Measurements from ENCODE around the gene TSR1.

The TSR1 gene

GRCh38 chr17:2357931-2358434 is 21.7 kb upstream of the TSR1 start:
- DNase-seq (ENCODE audit: low spot score) = no peak
- TF ChIP-seq, protein P1, sequence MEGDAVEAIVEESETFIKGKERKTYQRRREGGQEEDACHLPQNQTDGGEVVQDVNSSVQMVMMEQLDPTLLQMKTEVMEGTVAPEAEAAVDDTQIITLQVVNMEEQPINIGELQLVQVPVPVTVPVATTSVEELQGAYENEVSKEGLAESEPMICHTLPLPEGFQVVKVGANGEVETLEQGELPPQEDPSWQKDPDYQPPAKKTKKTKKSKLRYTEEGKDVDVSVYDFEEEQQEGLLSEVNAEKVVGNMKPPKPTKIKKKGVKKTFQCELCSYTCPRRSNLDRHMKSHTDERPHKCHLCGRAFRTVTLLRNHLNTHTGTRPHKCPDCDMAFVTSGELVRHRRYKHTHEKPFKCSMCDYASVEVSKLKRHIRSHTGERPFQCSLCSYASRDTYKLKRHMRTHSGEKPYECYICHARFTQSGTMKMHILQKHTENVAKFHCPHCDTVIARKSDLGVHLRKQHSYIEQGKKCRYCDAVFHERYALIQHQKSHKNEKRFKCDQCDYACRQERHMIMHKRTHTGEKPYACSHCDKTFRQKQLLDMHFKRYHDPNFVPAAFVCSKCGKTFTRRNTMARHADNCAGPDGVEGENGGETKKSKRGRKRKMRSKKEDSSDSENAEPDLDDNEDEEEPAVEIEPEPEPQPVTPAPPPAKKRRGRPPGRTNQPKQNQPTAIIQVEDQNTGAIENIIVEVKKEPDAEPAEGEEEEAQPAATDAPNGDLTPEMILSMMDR (IDR thresholded peaks at IDR 0.05; ENCODE audit: extremely low read depth, insufficient read depth, missing control alignments) = no peak
- in situ Hi-C loops (cut with MboI; ENCODE audit: low pct_unique_long_range_greater_than_20kb, low sequenced_read_pairs, unreplicated experiment) = no loop called here

DNA sequence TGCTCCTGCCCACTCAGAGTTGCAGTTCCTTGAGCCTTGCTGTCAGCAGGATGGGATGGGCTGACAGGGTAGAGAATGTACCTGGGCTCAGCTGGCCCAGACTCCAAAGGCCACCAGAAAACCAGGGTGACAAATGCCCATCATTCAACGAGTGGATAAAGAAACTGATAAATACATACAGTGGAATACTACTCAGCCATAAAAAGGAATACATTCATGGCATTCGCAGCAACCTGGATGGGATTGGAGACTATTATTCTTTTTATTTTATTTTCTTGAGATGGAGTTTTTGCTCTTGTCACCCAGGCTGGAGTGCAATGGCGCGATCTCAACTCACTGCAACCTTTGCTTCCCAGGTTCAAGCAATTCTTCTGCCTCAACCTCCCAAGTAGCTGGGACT is 21.0 kb upstream of the TSR1 start:
- in situ Hi-C loops (cut with MboI; ENCODE audit: low pct_unique_long_range_greater_than_20kb, low sequenced_read_pairs, unreplicated experiment) = no loop called here
- TF ChIP-seq, protein P1 (IDR thresholded peaks at IDR 0.05; ENCODE audit: extremely low read depth, insufficient read depth, missing control alignments) = no peak

GRCh38 chr17:2354311-2354710 is 18.1 kb upstream of the TSR1 start:
- in situ Hi-C loops (cut with MboI; ENCODE audit: low pct_unique_long_range_greater_than_20kb, low sequenced_read_pairs, unreplicated experiment) = no loop called here
- TF ChIP-seq, protein P1 (IDR thresholded peaks at IDR 0.05; ENCODE audit: extremely low read depth, insufficient read depth, missing control alignments) = no peak
- DNase-seq (ENCODE audit: low spot score) = no peak

More for the DNA sequence above, 21.0 kb upstream of the TSR1 start:
- DNase-seq (ENCODE audit: low spot score) = no peak

- TF ChIP-seq, protein P1 (IDR thresholded peaks at IDR 0.05; ENCODE audit: extremely low read depth, insufficient read depth, missing control alignments) = no peak
- DNase-seq (ENCODE audit: low spot score) = no peak
- in situ Hi-C loops (cut with MboI; ENCODE audit: low pct_unique_long_range_greater_than_20kb, low sequenced_read_pairs, unreplicated experiment) = no loop called here
Observed at GRCh38 chr17:2351269-2351668, 15.0 kb upstream of the TSR1 start.

DNA sequence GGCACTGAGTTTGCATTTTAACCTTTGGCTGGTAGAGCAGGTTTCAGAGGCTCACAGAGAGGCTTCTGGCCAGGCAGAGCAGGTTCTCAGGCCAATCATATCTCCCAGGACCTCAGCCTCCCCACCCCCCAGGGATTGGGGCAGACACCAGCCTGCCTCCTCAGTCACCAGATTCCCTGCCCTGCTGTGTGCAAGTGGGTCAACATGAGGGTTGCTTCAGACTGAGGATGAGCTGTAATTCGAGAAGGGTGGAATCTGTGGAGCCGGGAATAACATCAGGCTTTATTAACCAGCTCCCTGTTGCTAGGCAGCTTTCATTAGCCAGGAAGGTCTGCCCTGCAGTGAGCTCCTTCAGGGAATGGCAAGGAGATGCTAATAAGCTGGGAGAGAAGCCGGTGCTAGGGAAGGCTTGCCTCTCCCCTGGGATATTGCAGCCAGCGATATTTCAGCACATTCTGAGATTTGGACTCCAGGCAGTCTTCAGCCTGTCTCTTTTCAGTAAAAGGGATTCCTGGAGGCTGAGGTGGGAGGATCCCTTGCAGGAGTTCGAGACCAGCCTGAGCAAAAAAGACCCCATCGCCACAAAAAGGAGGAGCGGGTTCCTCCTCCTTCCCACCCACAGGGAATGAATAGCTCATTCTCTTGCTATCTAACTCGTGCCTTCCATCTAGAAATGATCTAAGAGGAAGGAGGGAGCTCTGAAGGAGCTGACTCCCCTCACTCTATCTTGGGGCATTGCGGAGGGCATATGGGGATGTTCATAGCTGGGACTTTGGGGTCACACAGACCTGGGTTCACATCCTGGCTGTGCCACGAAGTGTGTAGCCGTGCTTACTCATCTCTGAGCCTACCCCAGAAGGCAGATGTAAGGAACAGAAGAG is 11.8 kb upstream of the TSR1 start:
- in situ Hi-C loops (cut with MboI; ENCODE audit: low pct_unique_long_range_greater_than_20kb, low sequenced_read_pairs, unreplicated experiment) = no loop called here
- TF ChIP-seq, protein P1 (IDR thresholded peaks at IDR 0.05; ENCODE audit: extremely low read depth, insufficient read depth, missing control alignments) = no peak
- DNase-seq (ENCODE audit: low spot score) = no peak

DNA sequence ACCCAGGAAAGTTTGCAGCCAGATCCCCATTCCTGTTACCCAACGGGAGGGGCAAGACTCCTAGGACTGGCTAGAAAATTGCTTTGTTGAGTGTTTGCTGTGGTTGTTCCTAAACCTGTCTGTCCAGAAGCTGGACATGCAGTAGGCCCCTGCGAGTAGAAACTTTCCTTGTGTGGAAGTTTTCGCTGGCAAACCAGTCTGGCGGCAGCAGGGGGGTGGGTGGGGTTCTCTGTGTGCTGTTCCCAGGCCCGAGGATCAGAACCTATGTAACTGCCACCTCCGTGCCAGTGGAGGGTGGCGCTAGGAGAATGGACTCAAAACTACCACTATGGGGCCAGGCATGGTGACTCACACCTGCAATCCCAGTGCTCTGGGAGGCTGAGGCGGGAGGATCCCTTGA is 10.2 kb upstream of the TSR1 start:
- in situ Hi-C loops (cut with MboI; ENCODE audit: low pct_unique_long_range_greater_than_20kb, low sequenced_read_pairs, unreplicated experiment) = no loop called here
- TF ChIP-seq, protein P1 (IDR thresholded peaks at IDR 0.05; ENCODE audit: extremely low read depth, insufficient read depth, missing control alignments) = no peak
- no peak for DNase-seq (ENCODE audit: low spot score)
